Nephron (organoid): ENCODE data around the gene GOT1.

Experiments
- H3K27ac Mint-ChIP-seq, 3 experiments: 2 replicates each; pipeline ENCODE4 v1.8.0; 2020; ENCODE audit warnings: mixed read lengths in 3 of 3, mild to moderate bottlenecking in 2 of 3, moderate library complexity in 1 of 3
- H3K27me3 Mint-ChIP-seq: 2 replicates; pipeline ENCODE4 v1.8.0; 2021; ENCODE audit warnings: low read depth, mild to moderate bottlenecking, moderate library complexity, mixed read lengths
- H3K36me3 Mint-ChIP-seq: 2 replicates; pipeline ENCODE4 v1.8.0; 2020; ENCODE audit warnings: low read depth, mixed read lengths
- H3K4me1 Mint-ChIP-seq: 2 replicates; pipeline ENCODE4 v1.8.0; 2020; ENCODE audit warnings: mixed read lengths
- H3K4me3 Mint-ChIP-seq, 3 experiments: 2 replicates each; pipeline ENCODE4 v1.8.0; 2020; ENCODE audit warnings: mild to moderate bottlenecking in 3 of 3, mixed read lengths in 3 of 3, moderate library complexity in 2 of 3
- H3K9me3 Mint-ChIP-seq: 2 replicates; pipeline ENCODE4 v1.8.0; 2020; ENCODE audit warnings: mixed read lengths
- TF ChIP-seq, protein P1 (sequence below), 3 experiments: fragments of 200-600 bp; sonication (generic); IDR thresholded peaks; one replicate each; pipeline ENCODE4 v1.5.0; 2021; ENCODE audit warnings: antibody characterized with exemption in 3 of 3; ENCODE audit not compliant: unreplicated experiment in 3 of 3

Gene GOT1

DNA sequence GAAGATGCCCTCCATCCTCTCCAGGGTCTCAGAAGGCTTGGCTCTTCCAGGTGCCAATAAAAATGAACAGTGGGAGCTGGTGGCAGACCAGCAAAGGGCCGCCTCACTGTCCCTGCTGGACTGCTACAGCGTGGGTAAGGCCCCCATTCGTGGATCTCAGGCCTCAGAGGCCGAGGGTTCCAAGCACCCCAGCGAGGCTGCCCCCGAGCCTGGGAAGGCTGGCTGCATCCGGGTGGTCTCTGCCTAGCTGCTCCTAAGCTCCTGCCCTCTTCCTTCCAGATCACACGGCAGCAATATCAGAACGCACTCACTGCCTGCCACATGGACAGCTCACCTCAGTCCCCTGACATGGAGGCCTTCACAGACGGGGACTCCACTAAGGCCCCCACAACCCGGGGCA lies 42.9 kb downstream of the GOT1 start:
- Mint-ChIP-seq H3K4me1 (peaks cover 7% of the 10 kb centered on the region), H3K27me3 (peaks cover 19% of the 10 kb centered on the region), H3K36me3 (no peaks in the 10 kb centered on the region), H3K4me3 (no peak overlapping the region), H3K9me3 (no peaks in the 10 kb centered on the region), H3K27ac (no peak overlapping the region)
- TF ChIP-seq, protein P1, sequence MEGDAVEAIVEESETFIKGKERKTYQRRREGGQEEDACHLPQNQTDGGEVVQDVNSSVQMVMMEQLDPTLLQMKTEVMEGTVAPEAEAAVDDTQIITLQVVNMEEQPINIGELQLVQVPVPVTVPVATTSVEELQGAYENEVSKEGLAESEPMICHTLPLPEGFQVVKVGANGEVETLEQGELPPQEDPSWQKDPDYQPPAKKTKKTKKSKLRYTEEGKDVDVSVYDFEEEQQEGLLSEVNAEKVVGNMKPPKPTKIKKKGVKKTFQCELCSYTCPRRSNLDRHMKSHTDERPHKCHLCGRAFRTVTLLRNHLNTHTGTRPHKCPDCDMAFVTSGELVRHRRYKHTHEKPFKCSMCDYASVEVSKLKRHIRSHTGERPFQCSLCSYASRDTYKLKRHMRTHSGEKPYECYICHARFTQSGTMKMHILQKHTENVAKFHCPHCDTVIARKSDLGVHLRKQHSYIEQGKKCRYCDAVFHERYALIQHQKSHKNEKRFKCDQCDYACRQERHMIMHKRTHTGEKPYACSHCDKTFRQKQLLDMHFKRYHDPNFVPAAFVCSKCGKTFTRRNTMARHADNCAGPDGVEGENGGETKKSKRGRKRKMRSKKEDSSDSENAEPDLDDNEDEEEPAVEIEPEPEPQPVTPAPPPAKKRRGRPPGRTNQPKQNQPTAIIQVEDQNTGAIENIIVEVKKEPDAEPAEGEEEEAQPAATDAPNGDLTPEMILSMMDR (IDR thresholded peaks at IDR 0.05; ENCODE audit: unreplicated experiment in 3 of 3) = no peak

DNA sequence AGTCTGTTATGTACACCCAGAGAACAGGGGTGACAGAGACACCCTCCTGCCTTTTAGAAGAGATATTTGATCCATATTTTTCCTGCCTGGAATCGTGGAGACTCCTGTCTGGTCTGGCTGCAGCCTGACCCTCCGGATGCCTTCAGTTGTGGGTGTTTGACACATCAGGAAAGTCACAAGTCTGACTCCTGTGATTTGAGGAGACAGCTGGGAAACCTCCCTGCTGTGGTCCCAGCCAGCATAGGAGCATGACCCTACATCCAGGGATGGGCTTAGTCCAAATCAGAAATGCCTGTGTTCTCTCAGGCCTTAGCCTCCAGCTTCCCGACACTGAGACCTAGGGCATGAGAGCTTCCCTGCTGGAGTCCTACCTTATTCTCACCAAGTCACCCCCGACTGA lies 43.4 kb downstream of the GOT1 start:
- Mint-ChIP-seq H3K4me3 (no peak overlapping the region), H3K9me3 (no peaks in the 10 kb centered on the region), H3K27me3 (peaks cover 19% of the 10 kb centered on the region), H3K27ac (no peak overlapping the region), H3K4me1 (peaks cover 7% of the 10 kb centered on the region), H3K36me3 (no peaks in the 10 kb centered on the region)
- TF ChIP-seq, protein P1 (IDR thresholded peaks at IDR 0.05; ENCODE audit: unreplicated experiment in 3 of 3) = no peak

DNA sequence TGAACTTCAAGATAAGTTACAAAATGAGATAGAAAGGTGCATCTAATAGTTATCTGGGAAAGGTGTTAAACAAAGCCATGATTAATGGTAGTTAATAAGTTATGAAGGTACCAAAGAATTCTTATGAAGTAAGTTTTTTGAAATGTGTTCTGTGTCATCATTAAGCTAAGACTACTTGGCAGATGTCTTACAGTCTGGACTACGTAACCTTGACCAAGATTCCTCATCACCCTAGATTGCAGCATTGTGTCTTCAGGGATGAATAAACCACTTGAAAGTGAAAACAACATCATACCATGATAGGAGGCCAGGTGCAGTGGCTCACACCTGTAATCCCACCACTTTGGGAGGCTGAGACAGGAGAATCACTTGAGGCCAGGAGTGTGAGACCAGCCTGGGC lies 48.2 kb downstream of the GOT1 start:
- no peak overlapping the region for H3K27ac Mint-ChIP-seq
- H3K9me3 Mint-ChIP-seq = no peaks in the 10 kb centered on the region
- TF ChIP-seq, protein P1 (IDR thresholded peaks at IDR 0.05; ENCODE audit: unreplicated experiment in 3 of 3) = no peak
- peaks cover 11% of the 10 kb centered on the region for H3K27me3 Mint-ChIP-seq
- peaks cover 7% of the 10 kb centered on the region for H3K4me1 Mint-ChIP-seq
- H3K4me3 Mint-ChIP-seq = no peak overlapping the region
- H3K36me3 Mint-ChIP-seq = peaks cover 4% of the 10 kb centered on the region

DNA sequence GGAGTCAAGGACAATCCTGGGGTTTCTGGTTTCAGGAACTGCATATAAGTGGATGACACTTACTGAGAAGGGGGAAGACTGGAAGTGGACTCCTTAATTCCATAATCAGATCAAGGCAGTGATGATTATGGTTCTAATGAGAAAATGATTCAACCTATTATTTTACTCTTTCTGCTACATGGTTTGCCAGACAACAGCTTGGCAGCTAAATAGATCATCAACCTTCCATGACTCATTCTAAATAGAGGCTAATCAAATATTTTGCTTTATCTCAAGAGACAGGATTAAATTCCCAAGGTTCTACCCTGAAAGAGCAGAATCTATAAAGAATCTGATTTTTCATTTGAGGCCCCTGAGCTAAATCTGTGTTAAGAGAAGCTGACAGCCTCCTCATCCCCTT lies 55.0 kb downstream of the GOT1 start:
- H3K9me3 Mint-ChIP-seq = no peaks in the 10 kb centered on the region
- H3K4me1 Mint-ChIP-seq = no peaks in the 10 kb centered on the region

DNA sequence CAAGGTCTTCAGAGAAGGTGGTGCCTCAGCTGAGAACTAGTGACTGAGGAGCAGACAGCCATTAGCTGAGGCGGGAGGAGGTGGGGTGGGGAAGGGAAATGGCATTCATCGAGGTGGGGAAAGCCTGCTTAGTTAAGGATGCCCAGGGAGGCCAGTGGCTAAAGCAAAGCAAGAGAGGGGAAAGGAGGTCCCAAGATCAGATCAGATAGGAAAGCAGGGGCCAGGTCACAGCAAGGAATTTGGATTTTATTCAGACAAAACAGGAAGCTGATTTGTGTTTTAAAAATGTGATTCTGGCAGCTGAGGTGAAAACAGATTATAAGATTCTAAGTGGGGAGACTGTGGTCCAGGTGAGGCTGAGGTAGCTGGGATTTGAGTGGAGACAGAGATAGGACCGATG lies 55.5 kb downstream of the GOT1 start:
- peaks cover 18% of the 10 kb centered on the region for H3K27me3 Mint-ChIP-seq
- no peaks in the 10 kb centered on the region for H3K9me3 Mint-ChIP-seq
- TF ChIP-seq, protein P1 (IDR thresholded peaks at IDR 0.05; ENCODE audit: unreplicated experiment in 3 of 3) = no peak
- no peak overlapping the region for H3K4me3 Mint-ChIP-seq
- no peaks in the 10 kb centered on the region for H3K4me1 Mint-ChIP-seq
- H3K36me3 Mint-ChIP-seq = peaks cover 4% of the 10 kb centered on the region
- H3K27ac Mint-ChIP-seq = no peak overlapping the region

More for the DNA sequence above, 55.0 kb downstream of the GOT1 start:
- TF ChIP-seq, protein P1 (IDR thresholded peaks at IDR 0.05; ENCODE audit: unreplicated experiment in 3 of 3) = no peak
- no peak overlapping the region for H3K27ac Mint-ChIP-seq
- peaks cover 4% of the 10 kb centered on the region for H3K36me3 Mint-ChIP-seq
- H3K27me3 Mint-ChIP-seq = peaks cover 18% of the 10 kb centered on the region
- H3K4me3 Mint-ChIP-seq = no peak overlapping the region

DNA sequence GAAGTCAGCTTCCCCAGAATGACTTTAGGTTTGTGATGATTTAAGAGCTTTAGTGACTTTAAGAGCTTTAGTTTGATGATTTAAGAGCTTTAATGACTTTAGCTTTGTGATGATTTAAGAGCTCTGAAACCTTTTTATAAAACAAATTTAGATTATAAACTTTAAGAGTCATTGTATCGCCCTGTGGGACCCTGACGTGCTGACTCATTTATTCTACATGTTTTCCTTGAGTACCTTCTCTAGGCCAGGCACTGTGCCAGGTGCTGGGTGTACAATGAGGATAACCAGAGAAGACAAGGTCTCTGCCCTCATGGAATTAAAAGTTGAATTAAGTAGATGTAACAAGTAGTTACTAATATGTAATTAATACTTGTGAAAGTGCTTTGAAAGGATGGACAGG lies 55.9 kb downstream of the GOT1 start:
- no peak overlapping the region for H3K27ac Mint-ChIP-seq
- TF ChIP-seq, protein P1 (IDR thresholded peaks at IDR 0.05; ENCODE audit: unreplicated experiment in 3 of 3) = no peak

More for the DNA sequence above, 55.9 kb downstream of the GOT1 start:
- Mint-ChIP-seq H3K4me3 (no peak overlapping the region), H3K4me1 (no peaks in the 10 kb centered on the region), H3K9me3 (no peaks in the 10 kb centered on the region), H3K36me3 (peaks cover 4% of the 10 kb centered on the region), H3K27me3 (peaks cover 20% of the 10 kb centered on the region)
